CD4-positive, alpha-beta T cell treated with Interleukin-1 beta for 1 hour (primary cell): Measurements from ENCODE around the gene EIF2S2.

Experiments
- DNase-seq, 2 donors: peaks; one replicate each; pipeline ENCODE4 v3.0.0-alpha.2; 2020 to 2022

The EIF2S2 gene

GRCh38 chr20:34120213-34120612, 8.2 kb upstream of the EIF2S2 start:
- DNase-seq: no peak

DNA sequence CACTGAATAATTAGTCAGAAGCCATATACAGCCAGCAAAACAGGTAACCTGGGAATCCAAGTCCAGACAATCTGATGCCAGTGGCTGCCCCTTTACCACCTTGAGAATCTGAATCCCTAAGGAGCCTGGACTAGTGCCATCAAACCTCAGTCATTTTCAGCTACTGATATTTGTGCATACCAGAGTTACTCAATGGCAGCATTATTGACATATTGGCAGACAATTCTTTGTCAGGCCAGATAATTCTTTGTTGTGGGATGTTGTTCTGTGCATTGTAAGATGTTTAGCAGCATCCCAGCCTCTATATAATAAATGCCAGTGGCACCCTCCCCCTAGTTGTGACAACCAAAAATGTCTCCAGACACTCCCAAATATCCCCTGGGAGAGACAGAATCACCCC, 3.2 kb upstream of the EIF2S2 start:
- DNase-seq: no peak

- DNase-seq: no peak
Observed at GRCh38 chr20:34114809-34115208, 2.8 kb upstream of the EIF2S2 start.

- DNase-seq: no peak
Observed at GRCh38 chr20:34112600-34113101, 608 bp upstream of the EIF2S2 start.

- peak in 1 of 2 donors; percentile 19 for DNase-seq
Observed at GRCh38 chr20:34110745-34111641, 1.1 kb downstream of the EIF2S2 start.

- no peak for DNase-seq
Observed at GRCh38 chr20:34110025-34110744, 1.9 kb downstream of the EIF2S2 start.

DNA sequence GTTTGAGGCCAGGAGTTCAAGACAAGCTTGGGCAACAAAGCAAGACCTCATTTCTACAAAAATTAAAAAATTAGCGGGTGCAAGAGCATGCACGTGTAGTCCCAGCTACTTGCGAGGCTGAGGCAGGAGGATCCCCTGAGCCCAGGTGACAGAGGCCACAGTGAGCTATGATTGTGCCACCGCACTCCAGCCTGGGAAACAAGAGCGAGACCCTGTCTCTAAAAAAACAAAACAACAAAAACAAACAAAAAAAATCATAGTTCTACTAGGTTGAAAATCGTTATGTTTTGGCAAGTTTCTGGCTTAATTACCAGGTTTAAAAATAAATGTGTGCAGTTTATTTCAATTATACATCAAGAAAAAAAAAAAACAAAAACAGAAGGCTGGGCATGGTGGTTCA, 2.6 kb downstream of the EIF2S2 start:
- no peak for DNase-seq

GRCh38 chr20:34108616-34109174, 3.3 kb downstream of the EIF2S2 start:
- no peak for DNase-seq

DNA sequence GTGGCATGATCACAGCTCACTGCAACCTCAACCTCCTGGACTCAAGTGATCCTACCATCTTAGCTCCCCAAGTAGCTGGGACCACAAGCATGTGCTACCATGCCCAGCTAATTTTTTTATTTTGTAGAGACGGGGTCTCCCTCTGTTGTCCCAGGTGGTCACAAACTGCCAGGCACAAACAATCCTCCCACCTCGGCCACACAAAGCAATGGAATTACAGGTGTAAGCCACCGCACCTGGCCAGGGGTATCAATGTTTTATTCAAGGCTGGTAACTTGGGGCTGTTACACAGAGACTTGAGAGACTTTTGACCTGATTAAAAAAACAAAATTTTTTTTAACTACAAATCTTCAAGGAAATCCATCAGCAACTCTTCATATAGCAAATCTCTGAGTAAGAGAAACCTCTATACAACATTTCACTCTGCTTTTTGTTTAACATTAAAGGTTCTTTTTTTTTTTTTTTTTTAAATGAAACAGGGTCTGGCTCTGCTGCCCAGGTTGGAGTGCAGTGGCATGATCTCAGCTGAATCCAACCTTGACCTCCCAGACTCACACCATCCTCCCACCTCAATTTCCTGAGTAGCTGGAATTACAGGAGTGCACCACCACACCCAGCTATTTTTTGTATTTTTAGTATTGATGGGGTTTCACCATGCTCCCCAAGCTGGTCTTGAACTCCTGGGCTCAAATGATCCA, 5.9 kb downstream of the EIF2S2 start:
- DNase-seq: no peak

GRCh38 chr20:34104059-34104458, 8.0 kb downstream of the EIF2S2 start:
- DNase-seq: no peak

DNA sequence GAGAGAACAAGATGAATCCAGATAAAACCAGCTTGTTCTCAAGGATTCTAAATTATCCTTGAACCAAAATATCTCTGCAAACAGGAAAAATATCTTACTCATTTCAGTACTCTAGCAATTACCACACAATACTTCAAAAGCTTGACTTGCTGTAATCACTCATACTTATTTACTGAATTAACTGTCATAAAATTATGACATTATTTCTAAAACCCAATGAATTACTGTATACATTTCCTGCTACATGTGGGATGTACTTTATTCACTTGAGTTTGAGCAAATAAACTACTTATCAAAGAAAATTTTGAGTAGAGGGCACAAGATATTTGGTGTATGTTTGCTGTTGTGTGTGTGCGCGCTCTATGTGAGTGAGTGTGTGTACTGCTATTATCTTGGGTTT, 9.7 kb downstream of the EIF2S2 start:
- no peak for DNase-seq

GRCh38 chr20:34100576-34100975, 11.5 kb downstream of the EIF2S2 start:
- DNase-seq: no peak

DNA sequence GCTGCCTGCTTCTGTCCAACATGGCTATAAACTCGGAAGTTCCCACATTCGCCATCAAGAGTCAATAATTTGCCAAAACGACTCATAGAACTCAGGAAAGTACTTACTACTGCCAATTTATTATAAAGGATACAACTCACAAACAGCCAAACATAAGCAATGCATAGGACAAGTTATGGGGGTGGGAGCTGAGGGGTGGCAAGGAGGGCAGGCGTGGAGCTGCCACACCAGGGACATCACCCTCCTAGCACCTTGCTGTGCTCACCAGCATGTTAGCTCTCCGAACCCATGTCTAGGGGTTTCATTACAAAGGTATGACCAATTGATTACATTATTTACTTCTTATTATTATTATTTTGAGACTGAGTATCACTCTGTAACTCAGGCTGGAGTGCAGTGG, 12.4 kb downstream of the EIF2S2 start:
- DNase-seq: no peak

DNA sequence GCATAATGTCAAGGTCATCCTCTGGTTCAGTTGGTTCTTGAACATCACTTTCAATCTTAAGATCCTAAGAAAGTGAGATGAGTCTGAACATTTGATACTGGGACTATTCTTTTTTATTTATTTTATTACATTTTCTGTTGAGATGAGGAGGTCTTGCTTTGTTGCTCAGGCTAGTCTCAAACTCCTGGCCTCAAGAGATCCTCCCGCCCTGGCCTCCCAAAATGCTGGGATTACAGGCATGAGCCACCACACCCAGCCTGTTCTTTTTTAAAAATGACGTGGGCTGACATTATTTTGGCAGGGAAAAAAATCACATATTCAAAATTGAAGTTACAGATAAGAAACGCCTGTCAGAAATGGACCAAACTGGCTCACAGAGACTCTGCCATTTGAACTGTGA, 13.5 kb downstream of the EIF2S2 start:
- no peak for DNase-seq

DNA sequence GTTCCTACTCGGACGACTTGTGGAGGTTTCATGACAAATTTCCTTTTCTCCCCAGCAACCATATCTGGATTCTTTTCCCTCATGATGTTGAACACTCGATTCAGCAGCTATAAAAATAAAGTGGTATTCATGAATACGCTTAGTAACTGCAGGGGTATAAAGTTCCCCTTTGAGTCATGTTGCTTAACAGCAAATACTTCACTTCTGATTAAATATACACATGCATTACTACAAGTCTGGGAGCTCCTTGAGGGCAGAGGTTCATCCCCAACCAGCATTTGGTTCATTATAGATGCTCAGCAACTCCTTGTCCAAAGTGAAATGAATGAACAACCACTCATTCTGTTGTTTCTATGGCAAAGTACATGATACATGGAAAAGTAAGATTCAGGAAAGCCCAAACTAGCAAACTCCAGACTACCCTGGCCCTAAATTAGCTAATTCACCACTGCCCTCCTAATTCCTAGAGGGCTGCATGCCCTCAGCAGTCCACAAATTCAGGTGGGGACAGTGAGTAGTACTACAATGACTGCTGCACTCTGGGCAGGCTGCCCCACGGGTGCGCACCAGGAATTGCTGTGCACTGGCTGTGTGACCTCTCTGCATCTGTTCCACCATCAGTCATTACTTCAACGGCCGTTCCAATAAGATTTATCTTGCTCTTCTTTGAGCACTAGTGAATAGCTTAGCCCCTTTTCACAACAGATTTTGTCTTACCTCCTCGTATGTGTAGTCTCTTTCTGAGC, 15.2 kb downstream of the EIF2S2 start:
- DNase-seq: no peak

DNA sequence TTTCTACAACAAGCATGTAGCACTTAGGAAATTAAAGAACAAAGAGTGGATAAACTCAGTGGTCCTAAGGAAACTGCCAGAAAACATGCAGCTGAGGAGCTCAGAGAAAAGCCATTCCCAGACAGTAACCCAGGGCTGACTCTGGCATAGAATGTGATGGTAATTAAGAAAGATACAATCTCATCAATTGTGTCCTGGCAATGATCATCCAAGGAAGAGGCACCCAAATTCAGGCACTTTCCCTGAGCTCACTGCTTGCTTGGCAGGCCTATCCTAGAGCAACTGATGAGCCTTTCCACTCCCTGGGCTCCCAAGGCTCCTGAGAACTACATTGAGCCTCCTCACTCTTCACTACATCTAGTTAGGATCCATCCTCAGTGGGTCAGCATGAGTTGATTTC, 16.2 kb downstream of the EIF2S2 start:
- DNase-seq: no peak

DNA sequence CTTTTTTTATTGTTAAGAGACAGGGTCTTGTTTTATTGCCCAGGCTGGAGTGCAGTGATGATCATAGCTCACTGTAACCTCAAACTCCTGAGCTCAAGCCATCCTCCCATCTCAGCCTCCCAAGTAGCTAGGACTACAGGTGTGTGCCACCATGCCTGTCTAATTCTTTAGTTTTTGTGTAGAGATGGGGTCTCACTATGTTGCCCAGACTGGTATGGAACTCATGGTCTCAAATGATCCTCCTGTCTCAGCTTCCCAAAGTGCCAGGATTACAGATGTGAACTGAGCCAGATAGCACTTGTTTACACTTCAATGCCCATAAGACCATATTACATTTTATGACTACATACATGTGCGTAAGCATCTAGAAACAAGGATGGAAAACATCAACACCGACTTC, 18.1 kb downstream of the EIF2S2 start:
- no peak for DNase-seq

DNA sequence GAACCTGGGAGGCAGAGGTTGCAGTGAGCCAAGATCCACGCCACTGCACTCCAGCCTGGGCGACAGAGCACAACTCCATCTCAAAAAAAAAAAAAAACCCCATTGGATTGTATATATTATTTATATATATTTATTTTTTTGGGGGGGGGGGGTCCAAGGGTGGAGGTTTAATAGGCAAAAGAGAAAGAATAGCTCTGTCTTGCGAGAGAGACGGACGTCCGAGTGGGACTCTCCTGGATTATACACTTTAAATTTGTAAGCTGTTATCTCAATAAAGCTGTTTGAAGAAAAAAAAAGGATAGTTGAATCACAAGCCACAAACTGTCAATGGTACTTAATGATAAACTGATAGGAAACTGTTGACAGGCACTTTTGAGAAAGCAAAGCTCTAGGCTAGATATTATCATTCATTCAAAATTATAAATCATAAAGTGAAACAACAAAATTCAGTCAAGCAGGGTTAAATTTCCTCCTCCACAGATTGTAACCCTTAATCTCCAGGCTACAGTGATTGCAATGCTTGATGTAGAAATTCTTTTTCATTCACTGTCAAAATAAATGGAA, 20.3 kb downstream of the EIF2S2 start:
- no peak for DNase-seq

DNA sequence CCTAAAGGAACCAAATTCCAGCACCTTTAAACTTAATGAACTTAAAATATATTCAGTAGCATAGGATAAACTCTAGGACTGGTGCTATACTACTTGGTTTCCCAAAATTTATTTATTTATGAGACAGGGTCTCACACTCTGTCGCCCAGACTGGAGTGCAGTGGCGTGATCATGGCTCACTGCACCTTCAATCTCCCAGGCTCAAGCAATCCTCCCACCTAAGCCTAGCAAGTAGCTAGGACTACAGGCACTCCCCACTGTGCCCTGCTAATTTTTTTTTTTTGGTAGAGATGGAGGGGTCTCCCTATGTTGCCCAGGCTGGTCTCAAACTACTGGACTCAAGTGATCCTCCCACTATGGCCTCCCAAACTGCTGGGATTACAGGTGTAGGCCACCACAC, 21.4 kb downstream of the EIF2S2 start:
- no peak for DNase-seq

GRCh38 chr20:34089655-34090345, 22.2 kb downstream of the EIF2S2 start:
- no peak for DNase-seq

GRCh38 chr20:34089175-34089479, 22.9 kb downstream of the EIF2S2 start:
- DNase-seq: no peak
